Keratinocyte (primary cell): Measurements from ENCODE around the gene MAPKAPK5. TPM values are rescaled to one million over a fixed set of nuclear protein-coding genes. Genes with fewer than 3 reads are reported as not detected.

Source experiments
- DNase-seq: peaks from one replicate; pipeline ENCODE4 v3.0.0-alpha.2; 2011; ENCODE audit warnings: low read depth, missing footprints, low spot score
- FAIRE-seq: peaks from 2 replicates; lab custom pipeline; 2011; peaks lifted over from hg19 to GRCh38; lab: Jason Lieb, UNC
- H2AFZ ChIP-seq: 2 replicates; pipeline ENCODE4 v1.6.0; 2012; ENCODE audit warnings: low read length, control low read depth, inconsistent platforms; ENCODE audit not compliant: control insufficient read depth
- H3K27ac ChIP-seq: 2 replicates; pipeline ENCODE4 v1.5.1; 2011; ENCODE audit warnings: low read length; ENCODE audit not compliant: control insufficient read depth, insufficient read depth
- H3K27me3 ChIP-seq: 3 replicates; pipeline ENCODE4 v1.6.0; 2011; ENCODE audit warnings: low read length; ENCODE audit not compliant: control insufficient read depth, insufficient read depth; ENCODE audit errors: extremely low read depth
- H3K36me3 ChIP-seq, 2 experiments: 2 replicates in 1 of 2; 3 replicates in 1 of 2; pipeline ENCODE4 v1.5.1; 2011; ENCODE audit warnings: low read length in 2 of 2, mild to moderate bottlenecking in 1 of 2; ENCODE audit not compliant: control insufficient read depth in 2 of 2, insufficient read depth in 2 of 2; ENCODE audit errors: extremely low read depth in 1 of 2
- H3K4me1 ChIP-seq: 3 replicates; pipeline ENCODE4 v1.5.1; 2011; ENCODE audit warnings: low read length; ENCODE audit not compliant: control insufficient read depth, insufficient read depth; ENCODE audit errors: extremely low read depth
- H3K4me2 ChIP-seq: 3 replicates; pipeline ENCODE4 v1.6.0; 2011; ENCODE audit warnings: low read depth, low read length; ENCODE audit not compliant: control insufficient read depth, insufficient read depth; ENCODE audit errors: extremely low read depth
- H3K4me3 ChIP-seq, 3 experiments: fragments of 200-600 bp in 1 of 3; sonication (generic) in 1 of 3; 2 replicates in 2 of 3; 3 replicates in 1 of 3; pipeline ENCODE4 v1.5.1; 2011 to 2016; ENCODE audit warnings: low read length in 3 of 3, mild to moderate bottlenecking in 3 of 3, control low read depth in 2 of 3, inconsistent platforms in 1 of 3, low read depth in 1 of 3, mixed read lengths in 1 of 3, mixed run types in 1 of 3, moderate library complexity in 1 of 3; ENCODE audit not compliant: control insufficient read depth in 2 of 3, insufficient read depth in 2 of 3; ENCODE audit errors: extremely low read depth in 1 of 3
- H3K79me2 ChIP-seq: 2 replicates; pipeline ENCODE4 v1.6.0; 2012; ENCODE audit warnings: low read length; ENCODE audit not compliant: control insufficient read depth, insufficient read depth
- H3K9ac ChIP-seq: 3 replicates; pipeline ENCODE4 v1.6.0; 2011; ENCODE audit warnings: low read length; ENCODE audit not compliant: control insufficient read depth, insufficient read depth; ENCODE audit errors: extremely low read depth
- H3K9me1 ChIP-seq: 3 replicates; pipeline ENCODE4 v1.6.0; 2011; ENCODE audit warnings: low read length; ENCODE audit not compliant: control insufficient read depth, insufficient read depth; ENCODE audit errors: extremely low read depth
- H3K9me3 ChIP-seq: 2 replicates; pipeline ENCODE4 v1.5.1; 2012; ENCODE audit warnings: low read depth, low read length; ENCODE audit not compliant: control insufficient read depth
- H4K20me1 ChIP-seq: 3 replicates; pipeline ENCODE4 v1.6.0; 2011; ENCODE audit warnings: low read length; ENCODE audit not compliant: control insufficient read depth, insufficient read depth; ENCODE audit errors: extremely low read depth
- EZH2 ChIP-seq: IDR thresholded peaks from one replicate; pipeline ENCODE4 v1.6.1; 2012; ENCODE audit warnings: inconsistent platforms, mild to moderate bottlenecking, low read length, moderate library complexity
- dilution Hi-C: fragments of 300-500 bp; cut with MboI; formaldehyde crosslinking; loops from one replicate; pipeline ENCODE4 v1.7.0; 2020; ENCODE audit warnings: low sequenced_read_pairs; ENCODE audit not compliant: extremely low pct_ligation_motif_present
- polyA plus RNA-seq, 5 experiments: library from polyadenylated mRNA; depleted of rRNA in 3 of 5; stranded (reverse) in 3 of 5; stranded (forward) in 1 of 5; unstranded in 1 of 5; fragments of >200 nt; gene quantifications; 1 replicate in 1 of 5; 2 replicates in 3 of 5; 3 replicates in 1 of 5; pipeline versions ENCODE4 v1.2.1 to v1.2.3, GENCODE V29; 2011 to 2012; ENCODE audit warnings: missing spikeins in 2 of 5, low read depth in 1 of 5, low replicate concordance in 1 of 5
- TF ChIP-seq, protein P1 (sequence below), 3 experiments: IDR thresholded peaks in 1 of 3; conservative IDR thresholded peaks in 1 of 3; optimal IDR thresholded peaks in 1 of 3; 2 replicates in 2 of 3; 3 replicates in 1 of 3; pipeline versions ENCODE3 to v1.5.1; 2011; ENCODE audit warnings: low read length in 3 of 3, mild to moderate bottlenecking in 3 of 3, moderate library complexity in 2 of 3, control low read depth in 1 of 3, inconsistent platforms in 1 of 3; ENCODE audit not compliant: insufficient read depth in 2 of 3; ENCODE audit errors: extremely low read depth in 1 of 3

The MAPKAPK5 gene
- polyA plus RNA-seq, 1 donor (not counting 4 experiments of a cell fraction or from before 2014, with no cell fraction given): 39.1 TPM

DNA sequence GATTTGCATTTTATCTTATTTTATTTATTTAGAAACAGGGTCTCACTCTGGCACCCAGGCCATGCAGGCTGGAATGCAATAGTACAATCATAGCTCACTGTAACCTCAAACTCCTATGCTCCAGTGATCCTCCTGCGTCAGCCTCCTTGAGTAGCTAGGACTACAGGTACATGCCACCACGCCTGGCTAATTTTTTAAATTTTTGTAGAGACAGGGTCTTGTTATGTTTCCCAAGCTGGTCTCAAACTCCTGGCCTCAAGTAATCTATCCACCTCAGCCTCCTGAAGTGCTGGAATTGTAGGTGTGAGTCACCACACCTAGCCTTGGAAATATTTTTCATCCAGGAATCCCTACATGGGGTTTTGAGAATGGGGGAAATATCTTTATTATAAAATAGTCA is 84.6 kb downstream of the MAPKAPK5 start:
- TF ChIP-seq, protein P1, sequence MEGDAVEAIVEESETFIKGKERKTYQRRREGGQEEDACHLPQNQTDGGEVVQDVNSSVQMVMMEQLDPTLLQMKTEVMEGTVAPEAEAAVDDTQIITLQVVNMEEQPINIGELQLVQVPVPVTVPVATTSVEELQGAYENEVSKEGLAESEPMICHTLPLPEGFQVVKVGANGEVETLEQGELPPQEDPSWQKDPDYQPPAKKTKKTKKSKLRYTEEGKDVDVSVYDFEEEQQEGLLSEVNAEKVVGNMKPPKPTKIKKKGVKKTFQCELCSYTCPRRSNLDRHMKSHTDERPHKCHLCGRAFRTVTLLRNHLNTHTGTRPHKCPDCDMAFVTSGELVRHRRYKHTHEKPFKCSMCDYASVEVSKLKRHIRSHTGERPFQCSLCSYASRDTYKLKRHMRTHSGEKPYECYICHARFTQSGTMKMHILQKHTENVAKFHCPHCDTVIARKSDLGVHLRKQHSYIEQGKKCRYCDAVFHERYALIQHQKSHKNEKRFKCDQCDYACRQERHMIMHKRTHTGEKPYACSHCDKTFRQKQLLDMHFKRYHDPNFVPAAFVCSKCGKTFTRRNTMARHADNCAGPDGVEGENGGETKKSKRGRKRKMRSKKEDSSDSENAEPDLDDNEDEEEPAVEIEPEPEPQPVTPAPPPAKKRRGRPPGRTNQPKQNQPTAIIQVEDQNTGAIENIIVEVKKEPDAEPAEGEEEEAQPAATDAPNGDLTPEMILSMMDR (optimal IDR thresholded peaks at IDR 0.05 in 1 of 3, IDR thresholded peaks at IDR 0.05 in 1 of 3, conservative IDR thresholded peaks at IDR 0.05 in 1 of 3; ENCODE audit: extremely low read depth in 1 of 3, insufficient read depth in 2 of 3, low read length in 3 of 3): no peak
- no peak for TF ChIP-seq EZH2
- Histone ChIP-seq H3K79me2 (no peaks in the 10 kb centered on the region), H3K36me3 (no peaks in the 10 kb centered on the region), H3K27ac (no peak overlapping the region), H3K4me1 (no peaks in the 10 kb centered on the region), H3K9me1 (no peaks in the 10 kb centered on the region), H2AFZ (no peak overlapping the region), H3K9me3 (no peaks in the 10 kb centered on the region), H3K27me3 (no peaks in the 10 kb centered on the region), H3K9ac (no peak overlapping the region), H3K4me2 (no peak overlapping the region), H4K20me1 (no peaks in the 10 kb centered on the region), H3K4me3 (no peak overlapping the region)
- FAIRE-seq: no peak
- no peak for DNase-seq
- dilution Hi-C loops: no loop called here

DNA sequence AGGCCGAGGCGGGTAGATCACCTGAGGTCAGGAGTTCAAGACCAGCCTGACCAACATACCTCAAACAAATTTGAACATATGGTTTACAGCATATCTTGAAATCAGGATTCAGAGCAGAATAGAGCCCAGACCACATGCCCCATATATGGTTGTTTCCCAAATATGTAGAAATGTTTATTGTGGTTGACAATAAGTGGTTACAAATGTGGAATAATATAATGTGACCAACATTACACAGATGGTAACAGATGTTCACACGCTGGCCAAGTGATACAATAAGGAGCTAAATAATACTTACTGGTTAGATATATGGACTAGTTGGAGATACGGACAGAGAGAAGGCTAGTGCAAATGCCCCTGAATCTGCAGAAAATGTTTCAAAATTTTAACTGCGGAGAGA is 85.3 kb downstream of the MAPKAPK5 start:
- no peaks in the 10 kb centered on the region for H4K20me1 ChIP-seq
- no peaks in the 10 kb centered on the region for H3K9me1 ChIP-seq
- dilution Hi-C loops: no loop called here
- no peak overlapping the region for H3K27ac ChIP-seq
- H2AFZ ChIP-seq: no peak overlapping the region
- DNase-seq (no peak), FAIRE-seq (no peak)
- no peaks in the 10 kb centered on the region for H3K36me3 ChIP-seq
- H3K9ac ChIP-seq: no peak overlapping the region
- no peaks in the 10 kb centered on the region for H3K27me3 ChIP-seq
- no peak overlapping the region for H3K4me2 ChIP-seq
- no peaks in the 10 kb centered on the region for H3K79me2 ChIP-seq
- no peaks in the 10 kb centered on the region for H3K4me1 ChIP-seq
- H3K4me3 ChIP-seq: no peak overlapping the region
- H3K9me3 ChIP-seq: no peaks in the 10 kb centered on the region
- no peak for TF ChIP-seq EZH2
- TF ChIP-seq, protein P1 (optimal IDR thresholded peaks at IDR 0.05 in 1 of 3, IDR thresholded peaks at IDR 0.05 in 1 of 3, conservative IDR thresholded peaks at IDR 0.05 in 1 of 3; ENCODE audit: extremely low read depth in 1 of 3, insufficient read depth in 2 of 3, low read length in 3 of 3): no peak
